Stimulated activated CD8-positive, alpha-beta memory T cell treated with anti-CD3 and anti-CD28 coated beads, Interleukin-4, amount 100 ng/mL, for 24 hours (primary cell): Measurements from ENCODE around the gene CERS6.

Source experiments
- DNase-seq: peaks from one replicate; pipeline ENCODE4 v3.0.0-alpha.2; 2020; ENCODE audit warnings: low read depth

Gene CERS6

GRCh38 chr2:168703926-168704325 lies 247.9 kb downstream of the CERS6 start:
- no peak for DNase-seq

- no peak for DNase-seq
Observed at GRCh38 chr2:168705534-168706470, 249.7 kb downstream of the CERS6 start.

GRCh38 chr2:168706806-168707205 lies 250.7 kb downstream of the CERS6 start:
- DNase-seq: no peak

- DNase-seq: no peak
Observed at GRCh38 chr2:168708080-168708479, 252.0 kb downstream of the CERS6 start.

GRCh38 chr2:168710754-168711467 lies 254.8 kb downstream of the CERS6 start:
- DNase-seq: no peak

GRCh38 chr2:168712053-168712452 lies 256.0 kb downstream of the CERS6 start:
- no peak for DNase-seq

- DNase-seq: no peak
Observed at GRCh38 chr2:168713325-168713724, 257.3 kb downstream of the CERS6 start.

GRCh38 chr2:168715849-168716248 lies 259.8 kb downstream of the CERS6 start:
- DNase-seq: no peak

- no peak for DNase-seq
Observed at GRCh38 chr2:168716839-168717238, 260.8 kb downstream of the CERS6 start.

- DNase-seq: no peak
Observed at GRCh38 chr2:168717790-168718502, 261.9 kb downstream of the CERS6 start.

GRCh38 chr2:168718622-168719021 lies 262.6 kb downstream of the CERS6 start:
- DNase-seq: no peak

- no peak for DNase-seq
Observed at GRCh38 chr2:168719446-168719845, 263.4 kb downstream of the CERS6 start.

- DNase-seq: no peak
Observed at GRCh38 chr2:168722592-168722991, 266.5 kb downstream of the CERS6 start.

GRCh38 chr2:168723275-168723899 lies 267.3 kb downstream of the CERS6 start:
- DNase-seq: no peak

- no peak for DNase-seq
Observed at GRCh38 chr2:168726375-168726774, 270.3 kb downstream of the CERS6 start.

- no peak for DNase-seq
Observed at GRCh38 chr2:168727904-168728470, 271.9 kb downstream of the CERS6 start.

GRCh38 chr2:168729455-168729854 lies 273.4 kb downstream of the CERS6 start:
- DNase-seq: no peak

GRCh38 chr2:168730344-168730743 lies 274.3 kb downstream of the CERS6 start:
- no peak for DNase-seq

- no peak for DNase-seq
Observed at GRCh38 chr2:168731002-168731401, 274.9 kb downstream of the CERS6 start.

GRCh38 chr2:168731616-168732015 lies 275.5 kb downstream of the CERS6 start:
- DNase-seq: no peak

- no peak for DNase-seq
Observed at GRCh38 chr2:168732100-168732499, 276.0 kb downstream of the CERS6 start.

- DNase-seq: no peak
Observed at GRCh38 chr2:168732506-168732905, 276.4 kb downstream of the CERS6 start.
